Activated CD4-positive, alpha-beta T cell treated with anti-CD3 and anti-CD28 coated beads, Interleukin-2, amount 50 U/mL, for 24 hours (primary cell): ENCODE measurements around the gene DOCK10.
A peak's percentile ranks its signal among the peaks of the same experiment; 100 is the strongest.

Experiments
- DNase-seq, 2 donors: peaks; one replicate each; pipeline ENCODE4 v3.0.0-alpha.2; 2020; ENCODE audit warnings: low read depth in 1 of 2, low spot score in 1 of 2

Gene DOCK10

GRCh38 chr2:225041207-225041850 is 939 bp downstream of the DOCK10 start:
- DNase-seq, result peak; percentile 53 to 67

GRCh38 chr2:225040856-225041206 is 1.4 kb downstream of the DOCK10 start:
- no peak for DNase-seq

- no peak for DNase-seq
Observed at GRCh38 chr2:225040142-225040541, 2.1 kb downstream of the DOCK10 start.

- DNase-seq, result no peak
Observed at GRCh38 chr2:225038231-225038523, 4.1 kb downstream of the DOCK10 start.

GRCh38 chr2:225037415-225038230 is 4.6 kb downstream of the DOCK10 start:
- no peak for DNase-seq

GRCh38 chr2:225036431-225036830 is 5.8 kb downstream of the DOCK10 start:
- no peak for DNase-seq

GRCh38 chr2:225033440-225034318 is 8.6 kb downstream of the DOCK10 start:
- DNase-seq, result no peak

- DNase-seq, result no peak
Observed at GRCh38 chr2:225032246-225032645, 10.0 kb downstream of the DOCK10 start.

GRCh38 chr2:225031599-225031998 is 10.7 kb downstream of the DOCK10 start:
- DNase-seq, result no peak

GRCh38 chr2:225030893-225031292 is 11.4 kb downstream of the DOCK10 start:
- no peak for DNase-seq

GRCh38 chr2:225030203-225030602 is 12.1 kb downstream of the DOCK10 start:
- DNase-seq, result peak in 1 of 2 donors; percentile 23

GRCh38 chr2:225028572-225028971 is 13.7 kb downstream of the DOCK10 start:
- no peak for DNase-seq

- no peak for DNase-seq
Observed at GRCh38 chr2:225027061-225027762, 15.1 kb downstream of the DOCK10 start.

- DNase-seq, result no peak
Observed at GRCh38 chr2:225025917-225026571, 16.2 kb downstream of the DOCK10 start.

GRCh38 chr2:225022188-225022587 is 20.1 kb downstream of the DOCK10 start:
- no peak for DNase-seq

- DNase-seq, result no peak
Observed at GRCh38 chr2:225020168-225020849, 22.0 kb downstream of the DOCK10 start.

- no peak for DNase-seq
Observed at GRCh38 chr2:225019105-225019504, 23.2 kb downstream of the DOCK10 start.

- DNase-seq, result no peak
Observed at GRCh38 chr2:225017713-225018112, 24.6 kb downstream of the DOCK10 start.

- DNase-seq, result no peak
Observed at GRCh38 chr2:225017098-225017685, 25.1 kb downstream of the DOCK10 start.
